Fibroblast of mammary gland (primary cell): ENCODE measurements around the gene TCP11.
A peak's percentile ranks its signal among the peaks of the same experiment; 100 is the strongest.

Experiments used
- DNase-seq: peaks from one replicate; pipeline ENCODE4 v3.0.0-alpha.2; 2010; ENCODE audit warnings: low read depth
- H3K4me3 ChIP-seq: 2 replicates; pipeline ENCODE4 v1.5.1; 2011; ENCODE audit warnings: low read depth, mild to moderate bottlenecking, low read length, moderate library complexity; ENCODE audit not compliant: control insufficient read depth
- TF ChIP-seq, protein P1 (sequence below): conservative IDR thresholded peaks from 2 replicates; pipeline ENCODE4 v1.5.1; 2011; ENCODE audit warnings: low read depth, low read length, inconsistent platforms; ENCODE audit not compliant: control insufficient read depth, insufficient read depth

The TCP11 gene

DNA sequence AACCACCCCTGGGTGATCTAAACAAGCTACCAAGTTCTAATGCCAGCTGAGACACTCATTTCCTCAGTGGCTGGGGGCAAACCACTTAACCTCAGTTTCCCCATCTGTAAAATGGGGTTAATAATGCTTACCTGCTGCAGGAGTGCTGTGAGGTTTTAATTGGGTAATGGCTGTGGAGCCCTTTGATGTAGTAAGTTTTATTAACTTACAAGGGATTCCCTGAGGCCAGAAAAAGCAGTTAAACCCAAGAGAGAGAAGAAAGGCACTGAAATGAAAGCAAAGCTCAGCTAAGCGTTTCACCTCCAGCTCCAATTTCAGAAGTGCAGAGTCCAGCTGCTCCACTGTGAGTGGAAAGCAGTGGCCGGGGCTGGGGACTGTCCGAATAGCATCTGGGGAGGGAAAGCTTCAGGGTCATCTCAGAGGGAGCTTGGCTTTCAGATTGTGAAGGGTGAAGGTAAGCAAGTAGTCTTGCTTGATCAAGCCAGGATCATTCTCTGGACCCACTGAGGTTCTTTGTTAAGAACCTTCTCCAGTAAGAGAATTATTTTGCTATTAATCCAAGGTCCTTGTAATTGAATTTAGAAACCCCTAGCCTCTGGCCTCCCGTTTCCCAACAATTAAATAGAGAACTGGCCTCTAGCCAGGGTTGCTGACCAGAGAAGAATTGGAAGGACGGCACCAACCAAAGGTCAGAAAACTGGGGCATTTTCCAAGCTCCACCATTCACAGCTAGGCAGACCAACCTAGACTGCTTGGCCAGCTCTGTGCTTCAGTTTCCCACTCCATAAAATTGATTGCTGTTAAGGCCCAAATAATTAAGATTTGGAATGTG lies 20.9 kb upstream of the TCP11 start:
- DNase-seq: peak; percentile 44

DNA sequence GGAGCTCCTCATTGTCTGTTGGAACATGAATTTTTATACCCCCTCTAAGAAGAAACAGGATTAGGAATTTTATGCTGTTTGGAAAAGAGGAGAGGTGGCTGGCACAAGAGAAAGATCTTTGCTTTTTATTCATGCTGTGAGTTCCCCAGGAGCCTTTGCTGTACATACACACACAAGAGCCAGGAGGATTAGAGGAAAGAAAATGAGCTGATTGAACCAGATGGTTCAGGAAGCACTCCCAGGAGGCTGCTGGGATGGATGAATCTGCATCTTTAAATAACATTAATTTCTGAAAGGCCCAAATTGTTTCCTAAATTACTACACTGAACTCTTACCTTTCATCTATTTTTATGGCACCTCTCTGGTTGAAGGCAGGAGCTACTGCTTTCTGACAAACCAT lies 20.1 kb upstream of the TCP11 start:
- TF ChIP-seq, protein P1, sequence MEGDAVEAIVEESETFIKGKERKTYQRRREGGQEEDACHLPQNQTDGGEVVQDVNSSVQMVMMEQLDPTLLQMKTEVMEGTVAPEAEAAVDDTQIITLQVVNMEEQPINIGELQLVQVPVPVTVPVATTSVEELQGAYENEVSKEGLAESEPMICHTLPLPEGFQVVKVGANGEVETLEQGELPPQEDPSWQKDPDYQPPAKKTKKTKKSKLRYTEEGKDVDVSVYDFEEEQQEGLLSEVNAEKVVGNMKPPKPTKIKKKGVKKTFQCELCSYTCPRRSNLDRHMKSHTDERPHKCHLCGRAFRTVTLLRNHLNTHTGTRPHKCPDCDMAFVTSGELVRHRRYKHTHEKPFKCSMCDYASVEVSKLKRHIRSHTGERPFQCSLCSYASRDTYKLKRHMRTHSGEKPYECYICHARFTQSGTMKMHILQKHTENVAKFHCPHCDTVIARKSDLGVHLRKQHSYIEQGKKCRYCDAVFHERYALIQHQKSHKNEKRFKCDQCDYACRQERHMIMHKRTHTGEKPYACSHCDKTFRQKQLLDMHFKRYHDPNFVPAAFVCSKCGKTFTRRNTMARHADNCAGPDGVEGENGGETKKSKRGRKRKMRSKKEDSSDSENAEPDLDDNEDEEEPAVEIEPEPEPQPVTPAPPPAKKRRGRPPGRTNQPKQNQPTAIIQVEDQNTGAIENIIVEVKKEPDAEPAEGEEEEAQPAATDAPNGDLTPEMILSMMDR: no peak
- DNase-seq: no peak
- H3K4me3 ChIP-seq: no peak overlapping the region

More for the DNA sequence above, 20.9 kb upstream of the TCP11 start:
- no peak overlapping the region for H3K4me3 ChIP-seq
- TF ChIP-seq, protein P1: no peak

DNA sequence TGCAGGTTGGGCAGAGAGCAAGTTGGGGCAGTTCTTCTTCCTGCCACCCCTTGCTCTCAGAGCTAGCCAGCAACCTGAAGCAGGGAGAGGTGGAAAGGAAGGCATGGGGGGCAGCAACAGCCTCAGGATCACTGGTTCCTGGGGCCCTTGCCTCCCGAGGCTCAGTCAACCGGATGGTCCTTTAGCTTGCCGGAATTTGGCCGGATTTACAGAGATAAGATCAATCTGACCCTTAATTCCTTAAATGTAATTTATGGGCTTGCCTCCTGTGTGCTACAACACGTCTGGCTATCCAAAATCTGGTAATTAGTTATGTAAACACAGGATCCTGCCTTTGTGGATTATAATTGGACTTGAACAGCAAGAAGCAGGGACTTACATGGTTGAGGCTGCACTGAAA lies 19.5 kb upstream of the TCP11 start:
- no peak for DNase-seq
- no peak overlapping the region for H3K4me3 ChIP-seq
- TF ChIP-seq, protein P1: no peak

DNA sequence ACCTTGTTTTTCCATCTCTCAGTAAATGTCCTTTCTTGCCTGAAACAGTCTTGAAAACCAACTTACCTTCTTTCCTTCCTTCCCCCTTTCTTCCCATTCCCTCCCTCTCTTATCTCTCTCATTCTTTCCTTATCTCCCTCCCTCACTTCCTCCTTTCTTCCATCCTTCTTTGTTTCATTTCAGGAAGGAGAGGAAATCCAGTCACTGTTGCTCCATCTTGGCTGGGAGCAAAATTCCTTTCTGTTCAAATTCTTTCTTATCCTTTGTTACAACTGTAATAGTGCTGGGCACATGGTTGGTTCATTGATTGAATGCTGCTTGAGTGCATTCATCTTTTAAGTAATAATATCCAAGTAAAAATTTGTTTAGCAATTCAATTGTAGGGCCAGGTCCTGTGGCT lies 17.4 kb upstream of the TCP11 start:
- TF ChIP-seq, protein P1: no peak
- DNase-seq: no peak

DNA sequence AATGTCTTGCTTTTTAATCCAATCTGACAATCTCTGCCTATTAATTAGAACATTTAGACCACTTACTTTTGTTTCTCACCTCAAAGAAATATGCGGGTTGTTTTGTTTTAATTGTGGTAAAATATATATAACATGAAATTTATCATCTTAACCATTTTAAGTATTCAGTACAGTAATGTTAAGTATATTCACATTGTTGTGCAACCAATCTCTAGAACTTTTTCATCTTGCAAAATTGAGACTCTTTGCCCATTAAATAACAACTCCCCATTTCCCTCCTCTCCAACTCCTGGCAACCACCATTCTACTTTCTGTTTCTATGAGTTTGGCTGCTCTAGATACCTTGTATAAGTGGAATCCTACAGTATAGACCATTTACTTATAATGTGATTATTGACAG lies 13.8 kb upstream of the TCP11 start:
- no peak overlapping the region for H3K4me3 ChIP-seq
- DNase-seq: no peak
- TF ChIP-seq, protein P1: no peak

More for the DNA sequence above, 17.4 kb upstream of the TCP11 start:
- no peak overlapping the region for H3K4me3 ChIP-seq

DNA sequence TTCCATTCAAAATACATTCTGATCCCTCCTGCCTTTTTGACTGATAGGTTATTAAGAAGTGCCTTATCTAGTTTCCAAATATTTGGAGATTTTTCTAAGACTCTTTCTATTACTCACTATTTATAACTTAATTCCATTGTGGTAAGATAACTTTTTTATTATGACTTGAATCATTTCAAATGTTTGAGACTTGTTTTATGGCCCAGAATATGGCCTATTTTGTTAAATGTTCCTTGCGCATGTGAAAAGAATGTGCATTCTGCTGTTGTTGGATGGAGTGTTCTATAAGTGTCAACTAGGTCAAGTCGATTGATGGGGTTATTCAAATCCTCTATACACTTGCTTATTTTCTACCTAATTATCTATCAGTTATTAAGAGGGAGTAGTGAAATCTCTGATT lies 13.1 kb upstream of the TCP11 start:
- TF ChIP-seq, protein P1: no peak
- no peak for DNase-seq
- no peak overlapping the region for H3K4me3 ChIP-seq
